Caco-2 (cell line): Measurements from ENCODE around the gene DNAJC19. TPM values are rescaled to one million over a fixed set of nuclear protein-coding genes. Genes with fewer than 3 reads are reported as not detected.

Experiments used
- BruUV-seq: library from RNA; stranded (reverse); fragments of 400-500 nt; replicated peaks from 2 replicates; lab custom pipeline; 2021; lab: Mats Ljungman, UMichigan
- CTCF ChIA-PET: fragments of 300-600 bp; sonication (Branson Sonifier 250); formaldehyde crosslinking; loops from one replicate; lab custom pipeline; 2022; ENCODE audit warnings: antibody characterized with exemption; lab: Charles Lee
- POLR2A ChIA-PET: fragments of 300-600 bp; sonication (Branson Sonifier 250); formaldehyde crosslinking; loops from one replicate; lab custom pipeline; 2022; ENCODE audit warnings: antibody characterized with exemption; lab: Charles Lee
- DNase-seq, 2 experiments: peaks; one replicate each; pipeline versions ENCODE4 v3.0.0 to v3.0.0-alpha.2; 2020 to 2022
- H3K27me3 ChIP-seq: replicated peaks from 2 replicates; pipeline ENCODE4 v1.6.0; 2011; ENCODE audit warnings: low read length; ENCODE audit not compliant: control insufficient read depth, insufficient read depth
- H3K36me3 ChIP-seq: 2 replicates; pipeline ENCODE4 v1.5.1; 2011; ENCODE audit warnings: low read length; ENCODE audit not compliant: control insufficient read depth, insufficient read depth
- H3K4me1 ChIP-seq: fragments of 250-450 bp; sonication (Bioruptor Pico); 2 replicates; pipeline ENCODE4 v1.5.1; 2020; ENCODE audit warnings: mild to moderate bottlenecking
- H3K4me3 ChIP-seq: 2 replicates; pipeline ENCODE4 v1.5.1; 2011; ENCODE audit warnings: low read depth, mild to moderate bottlenecking, control low read depth, low read length
- H3K9me3 ChIP-seq: fragments of 250-450 bp; sonication (Bioruptor Pico); 2 replicates; pipeline ENCODE4 v1.5.1; 2020; ENCODE audit warnings: mild to moderate bottlenecking, moderate library complexity
- H3K27ac Mint-ChIP-seq: one replicate; pipeline ENCODE4 v1.8.0; 2022; ENCODE audit warnings: mixed read lengths; ENCODE audit not compliant: unreplicated experiment
- H3K27me3 Mint-ChIP-seq: one replicate; pipeline ENCODE4 v1.8.0; 2022; ENCODE audit warnings: mixed read lengths; ENCODE audit not compliant: insufficient read depth, unreplicated experiment
- H3K36me3 Mint-ChIP-seq: one replicate; pipeline ENCODE4 v1.8.0; 2022; ENCODE audit warnings: mild to moderate bottlenecking, mixed read lengths; ENCODE audit not compliant: insufficient read depth, unreplicated experiment
- H3K4me1 Mint-ChIP-seq: one replicate; pipeline ENCODE4 v1.8.0; 2022; ENCODE audit warnings: low read depth, mixed read lengths; ENCODE audit not compliant: unreplicated experiment
- H3K4me3 Mint-ChIP-seq: one replicate; pipeline ENCODE4 v1.8.0; 2022; ENCODE audit warnings: mild to moderate bottlenecking, moderate library complexity, mixed read lengths; ENCODE audit not compliant: unreplicated experiment
- H3K9me3 Mint-ChIP-seq: one replicate; pipeline ENCODE4 v1.8.0; 2022; ENCODE audit warnings: mixed read lengths; ENCODE audit not compliant: unreplicated experiment
- intact Hi-C: fragments of 100-400 bp; cut with micrococcal nuclease; formaldehyde crosslinking; loops from one replicate; pipeline ENCODE4 v1.10.0; 2022; ENCODE audit not compliant: unreplicated experiment
- total RNA-seq: library from RNA; stranded (reverse); gene quantifications from 2 replicates; pipeline ENCODE4 v1.2.3, GENCODE V29; 2022
- TF ChIP-seq, protein P1 (sequence below), 2 experiments: fragments of 200-600 bp in 1 of 2; IDR thresholded peaks; 1 replicate in 1 of 2; 2 replicates in 1 of 2; pipeline versions ENCODE4 v1.5.1 to v1.8.0; 2011 to 2022; ENCODE audit warnings: antibody characterized with exemption in 1 of 2, control low read depth in 1 of 2, inconsistent platforms in 1 of 2, low read depth in 1 of 2, low read length in 1 of 2, mild to moderate bottlenecking in 1 of 2, moderate library complexity in 1 of 2; ENCODE audit not compliant: insufficient read depth in 1 of 2, severe bottlenecking in 1 of 2, unreplicated experiment in 1 of 2

DNAJC19 gene
- total RNA-seq, 1 experiment from 2014 or later: 71.8 TPM

DNA sequence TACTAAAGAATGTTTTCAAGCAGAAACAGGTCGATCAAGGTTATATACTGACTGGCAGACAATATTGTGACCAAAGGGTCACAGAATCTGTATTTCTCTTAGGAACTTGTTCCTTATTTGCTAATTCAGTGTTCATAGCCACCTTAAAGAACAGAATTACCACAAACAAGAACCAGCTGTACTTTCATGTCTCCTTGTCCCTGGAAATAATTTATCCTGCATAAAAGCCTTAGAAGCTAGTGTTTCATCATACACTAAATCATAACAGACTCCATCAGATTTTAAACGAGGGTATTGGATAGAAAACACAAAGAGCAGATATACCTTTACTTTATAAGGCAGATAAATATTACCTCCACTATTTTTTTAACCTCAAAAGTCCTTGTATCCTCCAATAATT lies 6.4 kb downstream of the DNAJC19 start:
- Mint-ChIP-seq H3K36me3 (peaks cover 14% of the 10 kb centered on the region), H3K27ac (no peak overlapping the region), H3K9me3 (no peaks in the 10 kb centered on the region), H3K4me3 (no peak overlapping the region), H3K4me1 (no peaks in the 10 kb centered on the region), H3K27me3 (no peaks in the 10 kb centered on the region)
- Histone ChIP-seq H3K4me1 (peaks cover 4% of the 10 kb centered on the region; the same call in 1 of the 2 replicates), H3K4me3 (no peak overlapping the region), H3K9me3 (no peaks in the 10 kb centered on the region), H3K36me3 (no peaks in the 10 kb centered on the region; the same call in 1 of the 2 replicates), H3K27me3 (no peaks in the 10 kb centered on the region)
- intact Hi-C loops: loop anchor here (10.0 kb wide), 1 partner anchor 178 kb away; no protein-coding TSS in a partner anchor
- no peak for DNase-seq
- BruUV-seq: no TSS peak
- CTCF ChIA-PET: no interaction called here
- TF ChIP-seq, protein P1, sequence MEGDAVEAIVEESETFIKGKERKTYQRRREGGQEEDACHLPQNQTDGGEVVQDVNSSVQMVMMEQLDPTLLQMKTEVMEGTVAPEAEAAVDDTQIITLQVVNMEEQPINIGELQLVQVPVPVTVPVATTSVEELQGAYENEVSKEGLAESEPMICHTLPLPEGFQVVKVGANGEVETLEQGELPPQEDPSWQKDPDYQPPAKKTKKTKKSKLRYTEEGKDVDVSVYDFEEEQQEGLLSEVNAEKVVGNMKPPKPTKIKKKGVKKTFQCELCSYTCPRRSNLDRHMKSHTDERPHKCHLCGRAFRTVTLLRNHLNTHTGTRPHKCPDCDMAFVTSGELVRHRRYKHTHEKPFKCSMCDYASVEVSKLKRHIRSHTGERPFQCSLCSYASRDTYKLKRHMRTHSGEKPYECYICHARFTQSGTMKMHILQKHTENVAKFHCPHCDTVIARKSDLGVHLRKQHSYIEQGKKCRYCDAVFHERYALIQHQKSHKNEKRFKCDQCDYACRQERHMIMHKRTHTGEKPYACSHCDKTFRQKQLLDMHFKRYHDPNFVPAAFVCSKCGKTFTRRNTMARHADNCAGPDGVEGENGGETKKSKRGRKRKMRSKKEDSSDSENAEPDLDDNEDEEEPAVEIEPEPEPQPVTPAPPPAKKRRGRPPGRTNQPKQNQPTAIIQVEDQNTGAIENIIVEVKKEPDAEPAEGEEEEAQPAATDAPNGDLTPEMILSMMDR (IDR thresholded peaks at IDR 0.05; ENCODE audit: insufficient read depth in 1 of 2, low read depth in 1 of 2, low read length in 1 of 2, severe bottlenecking in 1 of 2, unreplicated experiment in 1 of 2): no peak
- POLR2A ChIA-PET: no interaction called here

DNA sequence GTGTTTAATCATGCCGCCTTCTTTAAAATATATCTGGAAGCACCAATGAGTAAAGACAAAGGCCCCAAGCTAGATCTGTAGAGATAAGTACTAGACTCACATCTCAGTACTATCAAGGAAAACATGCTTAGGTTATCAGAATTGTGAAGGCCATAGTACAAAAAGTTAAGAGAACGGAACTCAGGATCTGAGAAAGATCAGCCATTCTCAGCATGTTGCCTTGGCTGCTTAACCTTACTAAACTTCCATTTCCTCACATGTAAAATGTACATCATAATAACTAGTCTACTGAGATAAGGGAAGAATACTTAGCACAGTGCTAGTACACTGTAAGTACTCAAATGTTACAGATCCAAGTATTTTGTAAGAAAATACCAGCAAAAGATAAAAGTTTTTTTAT lies 7.6 kb downstream of the DNAJC19 start:
- peaks cover 4% of the 10 kb centered on the region; the same call in 1 of the 2 replicates for H3K4me1 ChIP-seq
- Mint-ChIP-seq H3K27me3 (no peaks in the 10 kb centered on the region), H3K27ac (no peak overlapping the region), H3K36me3 (peaks cover 19% of the 10 kb centered on the region), H3K4me3 (no peak overlapping the region), H3K9me3 (no peaks in the 10 kb centered on the region), H3K4me1 (no peaks in the 10 kb centered on the region)
- TF ChIP-seq, protein P1 (IDR thresholded peaks at IDR 0.05; ENCODE audit: insufficient read depth in 1 of 2, low read depth in 1 of 2, low read length in 1 of 2, severe bottlenecking in 1 of 2, unreplicated experiment in 1 of 2): no peak
- H3K27me3 ChIP-seq: no peaks in the 10 kb centered on the region
- ChIA-PET POLR2A (no interaction called here), CTCF (no interaction called here)
- no peak for DNase-seq
- no peaks in the 10 kb centered on the region for H3K9me3 ChIP-seq
- intact Hi-C loops: loop anchor here (10.0 kb wide), 1 partner anchor 177 kb away; no protein-coding TSS in a partner anchor
- H3K36me3 ChIP-seq: no peaks in the 10 kb centered on the region; the same call in 1 of the 2 replicates
- BruUV-seq: no TSS peak
- no peak overlapping the region for H3K4me3 ChIP-seq

DNA sequence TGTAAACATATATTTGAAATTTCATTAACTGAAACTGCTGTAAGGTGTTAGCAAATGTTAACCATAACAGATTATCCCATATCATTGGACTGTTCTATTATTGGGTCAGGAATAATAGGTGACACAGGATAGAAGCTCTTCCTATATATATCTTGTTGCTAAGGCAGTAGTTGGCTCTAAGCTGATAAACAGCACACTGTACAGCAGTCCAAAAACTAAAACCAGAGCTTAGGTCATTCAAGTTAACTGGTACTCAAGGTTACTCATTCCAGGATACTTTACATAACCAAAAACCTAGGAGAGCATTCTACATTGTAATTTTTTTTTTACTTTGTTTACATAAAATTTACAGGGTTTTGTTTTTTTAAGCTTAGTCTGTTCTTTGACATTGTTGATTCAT lies 8.9 kb downstream of the DNAJC19 start:
- H3K4me3 Mint-ChIP-seq: no peak overlapping the region
- Histone ChIP-seq H3K9me3 (no peaks in the 10 kb centered on the region), H3K4me3 (no peak overlapping the region), H3K4me1 (peaks cover 4% of the 10 kb centered on the region; the same call in 1 of the 2 replicates), H3K27me3 (no peaks in the 10 kb centered on the region), H3K36me3 (no peaks in the 10 kb centered on the region; the same call in 1 of the 2 replicates)
- POLR2A ChIA-PET: interaction anchor here (0.6 kb wide), 1 partner anchor 747 kb away, joined by 4 read pairs; no protein-coding TSS in a partner anchor
- no peaks in the 10 kb centered on the region for H3K9me3 Mint-ChIP-seq
- H3K27ac Mint-ChIP-seq: no peak overlapping the region
- CTCF ChIA-PET: no interaction called here
- TF ChIP-seq, protein P1 (IDR thresholded peaks at IDR 0.05; ENCODE audit: insufficient read depth in 1 of 2, low read depth in 1 of 2, low read length in 1 of 2, severe bottlenecking in 1 of 2, unreplicated experiment in 1 of 2): no peak
- BruUV-seq: no TSS peak
- H3K27me3 Mint-ChIP-seq: no peaks in the 10 kb centered on the region
- DNase-seq: no peak
- intact Hi-C loops: loop anchor here (10.0 kb wide), 1 partner anchor 176 kb away; no protein-coding TSS in a partner anchor
- H3K4me1 Mint-ChIP-seq: no peaks in the 10 kb centered on the region
- H3K36me3 Mint-ChIP-seq: peaks cover 24% of the 10 kb centered on the region
